Skin epidermis (tissue), 12 donors: ENCODE results near the gene TMEM150A.
"Not testable (repeated sequence)": the region's sequence is repeated elsewhere in the genome, so short reads cannot be mapped to it uniquely, and the experiment has no call there.

Source experiments
- H3K27ac ChIP-seq, 21 experiments: fragments of 200-600 bp; sonication (generic) in 11 of 21; one replicate each; pipeline ENCODE4 v1.5.0; 2020; ENCODE audit warnings: mild to moderate bottlenecking in 3 of 21, inconsistent platforms in 2 of 21, moderate library complexity in 2 of 21
- H3K4me3 ChIP-seq, 7 experiments: fragments of 200-600 bp; sonication (generic) in 2 of 7; one replicate each; pipeline ENCODE4 v1.5.0; 2020; ENCODE audit warnings: inconsistent platforms in 2 of 7, mild to moderate bottlenecking in 2 of 7, moderate library complexity in 1 of 7

Gene TMEM150A

DNA sequence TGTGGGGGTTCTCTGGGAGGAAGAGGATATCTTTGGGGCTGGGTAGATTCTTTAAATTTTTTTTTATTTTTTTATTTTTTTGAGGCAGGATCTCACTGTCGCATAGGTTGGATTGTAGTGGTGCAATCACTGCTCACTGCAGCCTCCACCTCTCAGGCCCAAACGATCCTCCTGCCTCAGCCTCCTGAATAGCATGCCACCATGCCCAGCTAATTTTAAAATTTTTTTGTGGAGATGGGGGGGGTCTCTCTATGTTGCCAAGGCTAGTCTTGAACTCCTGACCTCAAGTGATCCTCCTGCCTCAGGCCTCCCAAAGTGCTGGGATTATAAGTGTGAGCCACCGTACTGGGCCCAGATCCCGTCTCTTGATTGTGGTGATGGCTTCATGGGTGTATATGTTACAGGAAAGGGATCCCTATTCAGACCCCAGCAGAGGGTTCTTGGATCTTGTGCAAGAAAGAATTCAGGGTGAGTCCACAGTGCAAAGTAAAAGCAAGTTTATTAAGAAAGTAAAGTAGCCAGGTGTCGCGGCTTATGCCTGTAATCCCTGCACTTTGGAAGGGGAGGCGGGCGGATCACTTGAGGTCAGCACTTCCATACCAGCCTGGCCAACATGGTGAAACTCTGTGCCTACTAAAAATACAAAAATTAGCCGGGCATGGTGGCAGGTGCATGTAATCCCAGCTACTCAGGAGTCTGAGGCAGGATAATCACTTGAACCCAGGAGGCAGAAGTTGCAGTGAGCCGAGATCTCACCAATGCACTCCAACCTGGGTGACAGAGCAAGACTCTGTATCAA lies 11.4 kb upstream of the TMEM150A start:
- Histone ChIP-seq H3K4me3 (no peak overlapping the region), H3K27ac (no peak overlapping the region)

DNA sequence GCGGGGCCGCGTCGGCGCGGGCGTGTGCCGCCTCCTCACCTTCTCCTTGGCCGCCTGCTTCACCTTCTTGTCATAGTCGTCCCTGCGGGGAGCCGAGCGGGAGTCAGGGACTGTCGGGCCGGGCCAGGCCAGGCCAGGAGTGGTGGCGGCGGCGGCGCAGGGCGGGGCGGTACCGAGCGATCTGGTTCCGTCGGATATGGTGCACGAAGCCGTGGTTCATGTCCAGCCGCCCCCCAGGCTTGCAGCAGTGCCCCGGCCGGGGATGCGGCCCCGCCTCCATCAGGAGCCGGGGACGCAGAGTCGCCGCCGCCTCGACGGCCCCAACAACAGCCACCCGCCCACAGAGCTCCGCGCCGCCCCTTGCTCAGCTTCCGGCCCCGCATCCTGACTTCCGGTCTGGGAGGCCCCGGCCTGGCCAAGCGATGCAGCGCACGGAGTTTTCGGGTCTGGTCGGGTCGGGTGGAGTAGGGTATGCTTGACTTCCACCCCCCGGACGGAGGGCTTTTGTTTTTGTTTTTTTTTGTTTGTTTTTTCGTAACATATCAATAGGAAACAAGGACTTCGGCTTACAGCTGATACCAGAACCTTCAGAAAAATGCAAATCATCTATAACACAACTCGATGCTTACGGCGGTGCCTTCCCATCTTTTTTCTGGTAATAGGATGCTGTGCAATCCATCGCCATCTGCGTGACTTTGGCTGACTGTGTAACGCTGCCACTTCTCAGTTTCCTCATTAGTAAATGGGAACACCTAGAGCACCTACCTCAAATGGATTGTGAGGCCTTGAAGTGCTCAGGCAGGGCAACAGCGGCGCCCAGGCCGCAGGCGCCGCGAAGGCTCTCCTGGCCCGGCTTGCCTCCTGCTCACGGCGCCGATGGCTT lies 9.4 kb upstream of the TMEM150A start, which contains the start of gene C2orf68:
C2orf68 (minus strand) TSS at position 362 of the 883 bp plus-strand sequence; CDS start at position 280, 82 bp downstream.
- Histone ChIP-seq H3K4me3 (peak within 1 kb of the TSS; percentile 71 to 97 (median 93)), H3K27ac (peak within 1 kb of the TSS; percentile 54 to 94 (median 86))

DNA sequence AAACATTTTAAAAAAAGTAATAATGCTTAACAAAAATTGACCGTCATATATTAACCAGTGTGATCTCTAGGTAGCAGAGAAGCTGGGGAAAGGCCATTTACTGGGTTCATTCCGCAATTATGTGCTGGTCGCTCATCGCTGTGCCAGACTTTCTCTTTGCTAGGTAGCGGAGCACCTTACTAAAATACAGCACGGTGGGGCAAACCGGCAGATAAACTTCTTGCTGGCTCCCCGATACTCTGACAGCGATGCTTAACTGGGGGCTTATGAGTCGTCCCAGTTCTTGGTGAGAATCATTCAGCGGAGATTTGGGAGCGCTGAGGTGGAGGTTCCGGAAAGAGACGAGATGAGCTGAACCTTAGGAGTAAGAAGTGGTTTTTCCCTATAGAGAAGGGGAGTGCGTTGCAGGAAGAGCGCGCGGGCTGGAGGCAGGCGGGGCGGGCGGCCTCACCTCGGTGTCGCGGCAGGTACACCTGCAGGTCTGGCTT lies 8.8 kb upstream of the TMEM150A start:
- Histone ChIP-seq H3K27ac (peak overlapping the region; percentile 54 to 94 (median 86)), H3K4me3 (peak overlapping the region; percentile 71 to 97 (median 93))

DNA sequence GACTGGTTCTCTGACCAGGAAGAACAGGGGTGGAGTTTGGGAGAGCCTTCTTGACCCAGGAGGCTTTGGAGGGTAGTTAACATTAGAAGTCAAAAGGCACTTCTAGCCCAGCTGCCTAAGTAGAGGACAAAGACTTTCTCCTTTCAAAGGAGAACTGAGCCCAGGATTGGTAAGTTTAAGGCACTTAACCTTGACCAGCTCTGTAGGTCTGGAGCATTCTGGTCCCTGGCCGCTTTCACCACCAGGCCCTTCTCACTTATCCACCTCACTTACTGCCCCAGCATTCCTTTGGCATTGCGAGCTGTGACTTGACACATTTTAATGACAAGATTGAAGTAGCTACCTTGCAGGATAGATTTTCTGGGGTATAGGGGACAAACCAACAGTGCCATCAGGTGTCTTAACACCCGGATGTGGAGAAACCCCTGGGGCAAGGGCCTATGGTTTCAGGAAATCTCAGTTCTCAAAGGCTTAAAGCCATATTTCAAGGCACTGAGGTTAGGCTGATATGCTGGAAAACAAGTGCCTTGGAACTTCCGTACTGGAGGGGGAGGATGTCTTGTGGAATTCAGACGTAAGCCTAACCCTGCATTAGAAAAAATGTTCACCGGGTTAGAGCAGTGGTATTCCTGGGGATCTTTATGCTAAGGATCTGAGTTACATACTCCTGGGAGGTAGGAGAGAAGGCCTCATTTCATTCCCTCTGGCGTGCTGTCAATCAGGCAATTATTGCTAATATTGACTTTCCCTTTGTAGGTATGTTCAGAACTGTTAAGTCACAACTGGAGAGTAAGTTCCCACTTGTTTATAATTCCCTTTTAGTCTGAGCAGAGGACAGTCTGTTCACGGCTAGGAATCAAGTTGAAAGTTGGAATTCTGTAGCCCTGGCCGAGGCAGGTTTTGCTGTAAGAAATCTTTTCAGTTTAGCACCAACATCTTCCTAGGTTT lies 5.0 kb upstream of the TMEM150A start:
- Histone ChIP-seq H3K4me3 (no peak overlapping the region), H3K27ac (peak overlapping the region in 3 of 21 experiments; percentile 5 to 25 (median 21))

DNA sequence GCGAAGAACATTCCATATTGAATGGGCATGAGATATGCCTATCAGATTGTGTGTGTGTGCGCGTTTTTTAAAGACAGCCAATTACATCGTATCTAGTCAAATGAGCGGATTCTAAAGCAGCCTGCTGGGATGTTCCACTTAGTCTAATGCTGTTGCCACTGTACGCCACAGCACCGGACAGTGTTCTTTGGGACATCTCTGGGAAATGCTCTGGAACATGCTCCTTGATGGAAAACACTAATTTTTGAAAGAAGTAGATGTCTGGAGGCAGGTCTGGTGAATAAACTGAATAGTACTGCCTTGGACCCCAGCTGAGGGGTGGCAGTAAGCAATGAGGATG lies 3.6 kb upstream of the TMEM150A start:
- no peak overlapping the region for H3K27ac ChIP-seq
- H3K4me3 ChIP-seq: no peak overlapping the region

DNA sequence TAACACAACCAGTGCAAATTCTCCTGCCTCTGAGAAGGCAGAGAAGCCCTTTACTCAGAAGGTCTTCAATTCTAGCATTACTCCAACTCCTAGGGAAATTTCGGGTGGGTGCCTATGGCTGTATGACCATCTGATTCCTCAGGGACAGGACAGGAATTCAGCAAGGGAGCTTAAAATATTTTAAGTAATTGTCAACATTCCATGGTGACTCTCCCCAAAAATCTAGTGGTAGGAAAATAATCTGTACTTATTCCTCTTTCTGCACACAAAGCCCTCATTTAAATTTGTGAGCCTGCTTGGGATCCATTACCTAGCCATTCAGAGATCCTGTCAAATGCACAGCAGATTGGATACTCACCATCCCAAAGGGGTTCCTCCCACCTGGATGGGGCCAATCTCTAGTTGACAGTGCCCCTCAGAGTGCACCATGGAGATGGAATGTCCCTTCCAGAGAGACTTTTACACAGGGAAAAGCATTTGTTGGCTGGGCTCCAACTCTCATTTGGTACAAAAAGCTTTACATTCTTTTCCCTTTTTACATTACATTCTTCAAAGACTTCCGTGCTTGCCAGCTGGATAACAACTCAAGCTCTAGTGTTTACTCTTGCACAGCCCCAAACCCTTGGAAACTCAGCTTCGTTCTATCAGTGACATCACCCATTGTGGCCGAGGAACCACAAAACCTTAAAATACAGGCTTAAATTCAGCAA lies 3.1 kb upstream of the TMEM150A start:
- no peak overlapping the region for H3K4me3 ChIP-seq
- H3K27ac ChIP-seq: peak overlapping the region in 2 of 21 experiments; percentile 16 to 24

DNA sequence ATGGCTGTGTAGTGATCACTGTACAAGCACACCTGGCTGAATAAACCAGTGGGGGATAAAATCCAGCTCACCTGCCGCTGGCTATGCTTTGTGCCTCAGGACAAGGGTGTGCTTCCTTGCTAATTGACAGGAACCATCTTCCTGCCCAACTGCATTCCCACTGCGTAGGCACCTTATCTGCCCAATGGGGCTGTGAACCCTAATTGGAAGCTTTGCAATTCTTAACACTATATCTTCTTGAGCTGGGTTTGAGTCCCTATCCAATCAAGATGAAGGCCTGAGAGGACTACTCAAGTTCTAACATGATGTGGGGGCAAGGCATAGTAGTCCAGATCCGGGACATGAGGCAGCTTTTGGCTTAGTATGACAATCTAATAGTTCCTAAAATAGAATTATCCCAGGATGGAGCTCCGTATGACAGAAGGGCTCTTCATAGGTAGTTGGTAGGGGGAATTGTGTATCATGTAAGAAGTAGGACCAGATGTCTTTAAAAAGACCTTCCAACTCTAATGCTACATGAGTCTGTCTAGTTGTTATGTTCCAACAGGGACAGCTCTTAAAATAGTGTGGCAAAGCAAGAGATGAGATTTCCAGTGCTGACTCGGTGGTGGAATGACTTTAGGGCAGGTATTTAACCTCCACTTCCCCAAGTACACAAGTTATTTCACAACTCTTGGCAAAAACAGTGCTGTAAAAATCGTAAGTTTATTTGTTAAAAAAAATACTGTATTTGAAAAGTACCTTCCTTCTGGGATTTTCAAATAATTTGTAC lies 2.3 kb upstream of the TMEM150A start:
- no peak overlapping the region for H3K4me3 ChIP-seq
- peak overlapping the region in 5 of 21 experiments; percentile 4 to 60 (median 18) for H3K27ac ChIP-seq

DNA sequence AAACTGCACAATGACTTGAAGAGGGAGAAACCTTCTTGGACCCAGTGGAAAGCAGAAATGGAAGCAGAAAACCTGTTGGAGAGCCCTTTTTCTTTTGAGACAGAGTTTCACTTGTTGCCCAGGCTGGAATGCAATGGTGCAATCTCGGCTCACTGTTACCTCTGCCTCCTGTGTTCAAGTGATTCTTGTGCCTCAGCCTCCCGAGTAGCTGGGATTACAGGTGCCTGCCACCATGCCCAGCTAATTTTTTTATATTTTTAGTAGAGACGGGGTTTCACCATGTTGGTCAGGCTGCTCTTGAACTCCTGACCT lies 1.6 kb upstream of the TMEM150A start:
- peak overlapping the region in 4 of 21 experiments; percentile 4 to 60 (median 24) for H3K27ac ChIP-seq
- not testable (repeated sequence) for H3K4me3 ChIP-seq

DNA sequence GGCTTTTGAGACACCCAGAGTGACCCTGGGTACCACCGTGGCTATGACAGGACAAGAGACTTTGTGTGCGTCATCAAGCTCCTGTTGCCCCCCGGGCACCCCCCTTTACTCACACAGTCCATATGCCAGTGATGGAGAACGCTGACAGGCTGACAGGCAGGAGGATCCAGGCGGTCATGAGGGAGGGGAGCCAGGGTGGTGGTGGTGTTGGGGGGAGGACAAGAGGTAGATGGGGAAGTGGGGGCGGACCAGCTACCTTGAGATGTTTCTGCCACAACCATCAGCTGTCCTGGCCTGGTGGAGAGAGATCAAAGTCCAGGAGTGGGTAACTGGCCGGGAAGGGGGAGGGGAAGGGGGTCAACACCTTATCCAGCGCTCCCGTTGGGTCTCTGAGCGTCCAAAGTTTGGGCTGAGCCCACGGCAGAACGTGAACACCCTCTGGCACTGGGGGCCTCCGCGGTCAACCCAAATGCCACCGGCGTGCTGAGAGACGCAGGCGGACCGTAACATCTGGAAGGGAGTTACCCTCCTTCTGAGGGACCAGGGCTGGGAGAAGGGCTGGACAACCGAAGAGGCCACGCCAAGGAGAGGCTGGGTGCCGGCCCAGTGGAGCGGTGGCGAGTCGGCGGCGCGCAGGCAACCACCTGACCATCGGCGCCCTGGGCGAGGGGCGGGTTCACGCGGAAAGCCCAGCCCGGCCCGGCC lies 575 bp downstream of the TMEM150A start:
- H3K4me3 ChIP-seq: peak overlapping the region; percentile 58 to 85 (median 75)
- H3K27ac ChIP-seq: peak overlapping the region in 20 of 21 experiments; percentile 52 to 96 (median 84)

DNA sequence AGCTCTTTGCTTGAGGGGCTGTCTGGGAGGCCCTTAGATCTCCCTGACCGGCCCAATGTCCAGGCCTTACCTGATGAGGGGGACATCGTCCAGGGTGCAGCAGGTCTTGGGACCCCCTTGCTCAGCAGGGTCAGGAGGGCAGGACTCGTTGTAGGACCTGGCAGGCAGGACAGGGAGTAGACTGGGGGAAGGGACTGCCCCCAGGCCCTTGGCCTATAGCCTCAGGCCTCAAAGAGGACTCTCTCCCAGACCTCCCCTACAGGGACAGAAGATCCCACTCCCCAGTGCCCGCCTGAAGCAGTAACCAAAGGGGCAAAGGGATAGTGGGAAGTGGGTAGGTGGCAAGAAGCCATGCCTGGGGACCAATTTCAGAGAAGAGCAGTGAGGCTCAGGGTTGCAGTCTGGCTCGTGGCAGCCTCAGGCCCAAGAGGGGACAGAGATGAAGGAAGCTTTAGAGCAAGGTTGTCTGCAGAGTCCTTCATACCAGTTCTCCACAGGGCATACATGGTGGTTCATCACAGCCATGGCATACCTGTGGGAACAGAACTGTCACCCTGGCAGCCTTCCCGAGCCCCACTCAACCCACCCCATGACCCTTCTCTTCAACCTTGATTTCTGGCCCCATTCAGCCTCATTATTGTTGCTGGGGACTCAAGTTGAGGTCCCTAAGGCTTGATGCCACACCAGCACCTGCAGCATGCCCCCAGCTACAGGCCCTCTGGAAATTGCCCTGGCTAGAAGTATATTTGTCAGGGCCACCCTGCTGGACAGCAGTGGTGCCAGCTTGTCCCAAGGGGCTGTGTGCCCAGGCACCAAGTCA lies 1.3 kb downstream of the TMEM150A start:
- H3K27ac ChIP-seq: peak overlapping the region in 13 of 21 experiments; percentile 72 to 96 (median 91)
- H3K4me3 ChIP-seq: peak overlapping the region in 3 of 7 experiments; percentile 66 to 79 (median 75)

DNA sequence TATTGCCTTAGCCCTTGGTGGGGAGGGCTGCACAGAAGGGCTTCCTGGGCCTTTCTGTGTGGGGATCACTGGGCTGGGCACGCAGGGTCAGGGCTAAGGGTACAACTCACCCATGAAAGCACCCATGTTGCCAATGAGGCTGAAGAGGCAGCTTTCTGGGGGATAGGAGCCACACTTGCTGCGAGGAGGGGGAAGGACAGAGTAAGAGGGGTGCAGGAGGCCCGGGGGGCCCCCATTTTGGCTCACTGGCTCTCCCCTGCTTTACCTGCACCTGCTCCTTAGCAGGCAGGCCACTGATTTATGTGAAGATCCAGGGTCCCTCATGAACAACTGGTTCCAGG lies 2.3 kb downstream of the TMEM150A start:
- no peak overlapping the region for H3K27ac ChIP-seq
- H3K4me3 ChIP-seq: no peak overlapping the region

DNA sequence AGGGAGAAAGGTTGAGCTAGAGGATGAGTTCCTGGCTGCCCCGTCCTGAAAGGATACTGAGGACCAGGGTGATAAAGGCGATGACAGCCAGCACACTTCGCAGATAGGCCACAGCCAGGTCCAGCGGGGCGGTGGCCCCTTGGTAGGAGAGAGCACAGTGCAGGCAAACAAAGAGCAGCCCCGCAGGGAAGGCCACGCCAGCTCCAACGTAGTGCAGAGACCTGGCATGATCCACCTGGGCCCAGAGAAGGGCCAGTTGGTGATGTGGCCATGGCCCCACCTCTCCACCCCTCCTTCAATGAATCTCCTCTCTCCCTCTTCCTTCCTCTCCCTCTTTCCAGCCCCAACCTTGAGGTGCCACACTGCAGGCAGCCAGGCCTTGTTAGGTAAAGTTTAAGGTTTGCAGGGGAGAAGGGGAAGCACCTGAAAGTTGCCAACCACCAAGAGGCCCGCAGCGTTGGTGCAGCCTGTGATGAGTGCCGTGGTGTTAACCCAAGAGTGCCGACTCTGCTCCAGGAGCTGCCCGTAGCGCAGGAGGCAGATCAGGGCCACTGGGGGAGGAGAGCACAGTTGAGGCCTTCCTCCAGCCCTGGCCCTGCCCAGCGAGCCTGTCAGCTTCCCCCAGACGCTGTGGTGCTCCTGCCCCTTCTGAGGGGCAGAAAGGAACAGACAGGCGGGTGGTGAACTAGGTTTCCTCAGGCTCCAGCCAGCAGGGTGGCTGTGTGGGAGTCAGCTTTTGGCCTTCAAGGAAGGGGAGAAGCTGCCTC lies 2.8 kb downstream of the TMEM150A start:
- no peak overlapping the region for H3K4me3 ChIP-seq

DNA sequence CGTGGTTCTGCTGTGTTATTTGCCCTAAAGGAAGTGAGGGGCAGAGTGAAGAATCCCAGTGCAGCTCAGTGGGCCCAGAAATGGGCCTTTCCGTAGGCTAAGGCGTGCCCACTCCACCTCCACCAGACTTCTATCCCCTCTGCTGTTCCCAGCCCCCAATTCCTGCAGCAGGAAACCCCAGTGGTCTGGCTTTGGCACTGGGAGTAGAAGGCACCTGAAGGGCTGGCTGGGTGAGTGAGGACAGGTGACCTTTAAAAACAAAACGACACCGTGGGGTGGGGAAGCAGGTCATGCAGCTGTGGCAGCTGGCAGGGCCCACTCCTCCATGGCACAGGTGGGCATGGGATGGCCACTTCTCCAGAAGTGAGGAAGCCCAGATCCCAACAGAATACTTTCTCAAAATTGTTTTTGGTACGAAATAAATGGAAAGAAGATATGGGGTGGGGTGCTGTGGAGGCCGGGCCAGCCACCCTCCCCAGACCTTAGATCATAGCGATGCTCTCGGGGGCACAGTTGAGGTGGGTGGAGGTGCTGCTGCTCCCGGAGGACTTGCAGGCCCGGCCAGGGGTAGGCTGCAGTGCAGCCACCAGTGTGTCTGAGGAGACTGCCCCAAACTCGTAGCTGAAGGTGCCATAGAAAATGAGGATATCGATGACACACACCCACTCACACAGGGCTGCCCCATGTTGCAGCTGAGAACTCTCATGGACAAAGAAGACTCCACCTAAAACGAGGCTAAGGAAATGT lies 3.7 kb downstream of the TMEM150A start:
- Histone ChIP-seq H3K27ac (no peak overlapping the region), H3K4me3 (no peak overlapping the region)

More for the DNA sequence above, 2.8 kb downstream of the TMEM150A start:
- H3K27ac ChIP-seq: no peak overlapping the region

DNA sequence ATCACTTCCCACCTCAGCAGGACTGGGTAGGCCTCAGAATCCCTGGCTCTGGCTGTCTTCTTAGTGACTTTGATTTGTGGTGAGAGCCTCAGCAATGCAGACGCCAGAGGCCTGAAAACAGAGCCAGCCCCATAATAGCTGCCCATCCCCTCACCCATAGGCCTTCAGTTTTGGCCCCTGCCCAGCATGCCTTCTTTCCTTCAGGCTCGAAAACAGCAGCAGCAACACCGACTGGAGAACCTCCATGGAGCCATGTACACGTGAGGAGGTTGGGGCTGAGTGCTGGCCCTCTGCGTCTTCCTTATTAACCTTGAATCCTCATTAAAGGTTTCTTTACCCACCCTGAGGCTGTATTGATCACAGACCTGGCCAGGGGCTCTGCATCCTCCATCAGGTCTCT lies 5.3 kb downstream of the TMEM150A start:
- H3K4me3 ChIP-seq: no peak overlapping the region
- H3K27ac ChIP-seq: peak overlapping the region in 1 of 21 experiments; percentile 91

DNA sequence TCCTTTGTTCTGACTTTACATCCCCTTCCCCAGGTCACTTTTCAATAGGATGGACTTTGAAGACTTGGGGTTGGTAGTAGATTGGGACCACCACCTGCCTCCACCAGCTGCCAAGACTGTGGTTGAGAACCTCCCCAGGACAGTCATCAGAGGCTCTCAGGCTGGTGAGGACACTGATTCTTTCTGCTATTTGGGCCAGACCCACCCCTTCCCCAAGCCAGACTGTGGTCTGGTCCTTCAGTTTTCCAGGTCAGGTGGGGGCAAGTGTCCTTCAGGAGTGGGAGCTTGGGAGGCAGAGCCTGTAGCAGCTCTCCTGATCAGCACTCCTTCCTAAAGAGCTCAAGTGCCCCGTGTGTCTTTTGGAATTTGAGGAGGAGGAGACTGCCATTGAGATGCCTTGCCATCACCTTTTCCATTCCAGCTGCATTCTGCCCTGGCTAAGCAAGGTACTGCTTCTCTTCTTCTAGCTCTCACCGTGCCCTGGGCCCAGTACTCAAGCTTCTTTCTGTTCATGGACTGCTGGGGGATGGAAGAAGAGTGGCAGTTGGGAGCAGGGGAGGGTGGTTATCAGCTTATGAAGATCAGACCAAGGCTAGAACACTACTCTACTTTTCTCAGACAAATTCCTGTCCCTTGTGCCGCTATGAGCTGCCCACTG lies 5.9 kb downstream of the TMEM150A start:
- H3K27ac ChIP-seq: peak overlapping the region in 12 of 21 experiments; percentile 88 to 94 (median 92)

More for the DNA sequence above, 5.9 kb downstream of the TMEM150A start:
- peak overlapping the region; percentile 59 to 85 (median 72) for H3K4me3 ChIP-seq
